Dendritic cell treated with granulocyte-macrophage colony-stimulating factor and Interleukin-4, amounts not matched to agents 40 ng/mL and 50 ng/mL, for 4 days (primary cell): Measurements from ENCODE around the gene SLC15A1.

Experiments
- H3K27ac Mint-ChIP-seq: one replicate; pipeline ENCODE4 v1.8.0; 2022; ENCODE audit warnings: mild to moderate bottlenecking, mixed read lengths
- H3K27me3 Mint-ChIP-seq: one replicate; pipeline ENCODE4 v1.8.0; 2022; ENCODE audit warnings: mild to moderate bottlenecking, mixed read lengths
- H3K36me3 Mint-ChIP-seq: one replicate; pipeline ENCODE4 v1.8.0; 2022; ENCODE audit warnings: low read depth, mixed read lengths
- H3K4me1 Mint-ChIP-seq: one replicate; pipeline ENCODE4 v1.8.0; 2022; ENCODE audit warnings: low read depth, mixed read lengths
- H3K4me3 Mint-ChIP-seq: one replicate; pipeline ENCODE4 v1.8.0; 2022; ENCODE audit warnings: mild to moderate bottlenecking, moderate library complexity, mixed read lengths
- H3K9me3 Mint-ChIP-seq: one replicate; pipeline ENCODE4 v1.8.0; 2022; ENCODE audit warnings: mixed read lengths
- intact Hi-C: fragments of 100-400 bp; cut with micrococcal nuclease; formaldehyde crosslinking; loops from one replicate; pipeline ENCODE4 v1.15.0; 2022

Gene SLC15A1

GRCh38 chr13:98787996-98788395 is 35.5 kb upstream of the SLC15A1 start:
- Mint-ChIP-seq H3K27me3 (peaks cover 4% of the 10 kb centered on the region), H3K9me3 (no peaks in the 10 kb centered on the region), H3K4me3 (no peak overlapping the region), H3K36me3 (no peaks in the 10 kb centered on the region), H3K27ac (no peak overlapping the region), H3K4me1 (no peaks in the 10 kb centered on the region)
- intact Hi-C loops, result no loop called here

- Mint-ChIP-seq H3K27me3 (peaks cover 4% of the 10 kb centered on the region), H3K27ac (no peak overlapping the region), H3K9me3 (no peaks in the 10 kb centered on the region), H3K36me3 (no peaks in the 10 kb centered on the region), H3K4me3 (no peak overlapping the region), H3K4me1 (no peaks in the 10 kb centered on the region)
- intact Hi-C loops, result no loop called here
Measured at GRCh38 chr13:98787173-98787572, 34.7 kb upstream of the SLC15A1 start.

- H3K36me3 Mint-ChIP-seq, result no peaks in the 10 kb centered on the region
- H3K9me3 Mint-ChIP-seq, result no peaks in the 10 kb centered on the region
- no peak overlapping the region for H3K4me3 Mint-ChIP-seq
- no peak overlapping the region for H3K27ac Mint-ChIP-seq
- no peaks in the 10 kb centered on the region for H3K4me1 Mint-ChIP-seq
- intact Hi-C loops, result no loop called here
- H3K27me3 Mint-ChIP-seq, result peaks cover 5% of the 10 kb centered on the region
Measured at GRCh38 chr13:98786023-98786422, 33.6 kb upstream of the SLC15A1 start.

- Mint-ChIP-seq H3K4me1 (no peaks in the 10 kb centered on the region), H3K27ac (no peak overlapping the region), H3K4me3 (no peak overlapping the region), H3K9me3 (no peaks in the 10 kb centered on the region), H3K36me3 (no peaks in the 10 kb centered on the region), H3K27me3 (peaks cover 5% of the 10 kb centered on the region)
- intact Hi-C loops, result no loop called here
Measured at GRCh38 chr13:98785405-98785804, 32.9 kb upstream of the SLC15A1 start.

- intact Hi-C loops, result no loop called here
- no peak overlapping the region for H3K4me3 Mint-ChIP-seq
- no peaks in the 10 kb centered on the region for H3K36me3 Mint-ChIP-seq
- H3K27me3 Mint-ChIP-seq, result peaks cover 5% of the 10 kb centered on the region
- no peaks in the 10 kb centered on the region for H3K4me1 Mint-ChIP-seq
- no peaks in the 10 kb centered on the region for H3K9me3 Mint-ChIP-seq
- no peak overlapping the region for H3K27ac Mint-ChIP-seq
Measured at GRCh38 chr13:98784666-98785065, 32.2 kb upstream of the SLC15A1 start.

GRCh38 chr13:98783856-98784478 is 31.5 kb upstream of the SLC15A1 start:
- Mint-ChIP-seq H3K4me3 (no peak overlapping the region), H3K36me3 (no peaks in the 10 kb centered on the region), H3K4me1 (no peaks in the 10 kb centered on the region), H3K27ac (no peak overlapping the region), H3K9me3 (no peaks in the 10 kb centered on the region), H3K27me3 (peaks cover 5% of the 10 kb centered on the region)
- intact Hi-C loops, result no loop called here

- H3K36me3 Mint-ChIP-seq, result no peaks in the 10 kb centered on the region
- H3K27ac Mint-ChIP-seq, result no peak overlapping the region
- H3K9me3 Mint-ChIP-seq, result no peaks in the 10 kb centered on the region
- intact Hi-C loops, result no loop called here
- no peak overlapping the region for H3K4me3 Mint-ChIP-seq
- no peaks in the 10 kb centered on the region for H3K4me1 Mint-ChIP-seq
- H3K27me3 Mint-ChIP-seq, result peaks cover 4% of the 10 kb centered on the region
Measured at GRCh38 chr13:98782654-98783053, 30.2 kb upstream of the SLC15A1 start.

- Mint-ChIP-seq H3K4me1 (no peaks in the 10 kb centered on the region), H3K9me3 (no peaks in the 10 kb centered on the region), H3K4me3 (no peak overlapping the region), H3K27ac (no peak overlapping the region), H3K27me3 (peaks cover 1% of the 10 kb centered on the region), H3K36me3 (no peaks in the 10 kb centered on the region)
- intact Hi-C loops, result no loop called here
Measured at GRCh38 chr13:98781905-98782304, 29.4 kb upstream of the SLC15A1 start.

GRCh38 chr13:98781470-98781869 is 29.0 kb upstream of the SLC15A1 start:
- no peaks in the 10 kb centered on the region for H3K9me3 Mint-ChIP-seq
- intact Hi-C loops, result no loop called here
- no peak overlapping the region for H3K27ac Mint-ChIP-seq
- H3K4me3 Mint-ChIP-seq, result no peak overlapping the region
- peaks cover 1% of the 10 kb centered on the region for H3K27me3 Mint-ChIP-seq
- no peaks in the 10 kb centered on the region for H3K4me1 Mint-ChIP-seq
- H3K36me3 Mint-ChIP-seq, result no peaks in the 10 kb centered on the region

GRCh38 chr13:98781045-98781444 is 28.6 kb upstream of the SLC15A1 start:
- no peaks in the 10 kb centered on the region for H3K4me1 Mint-ChIP-seq
- H3K4me3 Mint-ChIP-seq, result no peak overlapping the region
- H3K9me3 Mint-ChIP-seq, result no peaks in the 10 kb centered on the region
- H3K27ac Mint-ChIP-seq, result no peak overlapping the region
- no peaks in the 10 kb centered on the region for H3K36me3 Mint-ChIP-seq
- peaks cover 1% of the 10 kb centered on the region for H3K27me3 Mint-ChIP-seq
- intact Hi-C loops, result no loop called here

- Mint-ChIP-seq H3K27ac (no peak overlapping the region), H3K27me3 (peaks cover 1% of the 10 kb centered on the region), H3K4me1 (no peaks in the 10 kb centered on the region), H3K4me3 (no peak overlapping the region), H3K36me3 (no peaks in the 10 kb centered on the region), H3K9me3 (no peaks in the 10 kb centered on the region)
- intact Hi-C loops, result no loop called here
Measured at GRCh38 chr13:98780451-98780850, 28.0 kb upstream of the SLC15A1 start.

GRCh38 chr13:98779695-98780094 is 27.2 kb upstream of the SLC15A1 start:
- H3K36me3 Mint-ChIP-seq, result no peaks in the 10 kb centered on the region
- peaks cover 1% of the 10 kb centered on the region for H3K27me3 Mint-ChIP-seq
- intact Hi-C loops, result no loop called here
- no peaks in the 10 kb centered on the region for H3K4me1 Mint-ChIP-seq
- H3K4me3 Mint-ChIP-seq, result no peak overlapping the region
- H3K9me3 Mint-ChIP-seq, result no peaks in the 10 kb centered on the region
- no peak overlapping the region for H3K27ac Mint-ChIP-seq

GRCh38 chr13:98778749-98779148 is 26.3 kb upstream of the SLC15A1 start:
- Mint-ChIP-seq H3K4me1 (no peaks in the 10 kb centered on the region), H3K4me3 (no peak overlapping the region), H3K27me3 (peaks cover 1% of the 10 kb centered on the region), H3K36me3 (no peaks in the 10 kb centered on the region), H3K9me3 (no peaks in the 10 kb centered on the region), H3K27ac (no peak overlapping the region)
- intact Hi-C loops, result no loop called here

- Mint-ChIP-seq H3K27me3 (peaks cover 1% of the 10 kb centered on the region), H3K9me3 (no peaks in the 10 kb centered on the region), H3K27ac (no peak overlapping the region), H3K36me3 (no peaks in the 10 kb centered on the region), H3K4me3 (no peak overlapping the region), H3K4me1 (no peaks in the 10 kb centered on the region)
- intact Hi-C loops, result no loop called here
Measured at GRCh38 chr13:98776644-98777043, 24.2 kb upstream of the SLC15A1 start.

GRCh38 chr13:98775844-98776598 is 23.5 kb upstream of the SLC15A1 start:
- H3K4me1 Mint-ChIP-seq, result no peaks in the 10 kb centered on the region
- H3K27me3 Mint-ChIP-seq, result no peaks in the 10 kb centered on the region
- H3K36me3 Mint-ChIP-seq, result no peaks in the 10 kb centered on the region
- no peak overlapping the region for H3K27ac Mint-ChIP-seq
- intact Hi-C loops, result no loop called here
- no peak overlapping the region for H3K4me3 Mint-ChIP-seq
- H3K9me3 Mint-ChIP-seq, result no peaks in the 10 kb centered on the region
